Measurements from ENCODE around the gene WIPF1. TPM values are rescaled to one million over a fixed set of nuclear protein-coding genes. Genes with fewer than 3 reads are reported as not detected.

Gene WIPF1, protein sequence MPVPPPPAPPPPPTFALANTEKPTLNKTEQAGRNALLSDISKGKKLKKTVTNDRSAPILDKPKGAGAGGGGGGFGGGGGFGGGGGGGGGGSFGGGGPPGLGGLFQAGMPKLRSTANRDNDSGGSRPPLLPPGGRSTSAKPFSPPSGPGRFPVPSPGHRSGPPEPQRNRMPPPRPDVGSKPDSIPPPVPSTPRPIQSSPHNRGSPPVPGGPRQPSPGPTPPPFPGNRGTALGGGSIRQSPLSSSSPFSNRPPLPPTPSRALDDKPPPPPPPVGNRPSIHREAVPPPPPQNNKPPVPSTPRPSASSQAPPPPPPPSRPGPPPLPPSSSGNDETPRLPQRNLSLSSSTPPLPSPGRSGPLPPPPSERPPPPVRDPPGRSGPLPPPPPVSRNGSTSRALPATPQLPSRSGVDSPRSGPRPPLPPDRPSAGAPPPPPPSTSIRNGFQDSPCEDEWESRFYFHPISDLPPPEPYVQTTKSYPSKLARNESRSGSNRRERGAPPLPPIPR
- total RNA-seq: 16.3 TPM
- long read RNA-seq, partial matches to known transcripts: 8 of 13 reads
- long read RNA-seq, other reads (novel, unspliced or antisense): 2 of 13 reads

DNA sequence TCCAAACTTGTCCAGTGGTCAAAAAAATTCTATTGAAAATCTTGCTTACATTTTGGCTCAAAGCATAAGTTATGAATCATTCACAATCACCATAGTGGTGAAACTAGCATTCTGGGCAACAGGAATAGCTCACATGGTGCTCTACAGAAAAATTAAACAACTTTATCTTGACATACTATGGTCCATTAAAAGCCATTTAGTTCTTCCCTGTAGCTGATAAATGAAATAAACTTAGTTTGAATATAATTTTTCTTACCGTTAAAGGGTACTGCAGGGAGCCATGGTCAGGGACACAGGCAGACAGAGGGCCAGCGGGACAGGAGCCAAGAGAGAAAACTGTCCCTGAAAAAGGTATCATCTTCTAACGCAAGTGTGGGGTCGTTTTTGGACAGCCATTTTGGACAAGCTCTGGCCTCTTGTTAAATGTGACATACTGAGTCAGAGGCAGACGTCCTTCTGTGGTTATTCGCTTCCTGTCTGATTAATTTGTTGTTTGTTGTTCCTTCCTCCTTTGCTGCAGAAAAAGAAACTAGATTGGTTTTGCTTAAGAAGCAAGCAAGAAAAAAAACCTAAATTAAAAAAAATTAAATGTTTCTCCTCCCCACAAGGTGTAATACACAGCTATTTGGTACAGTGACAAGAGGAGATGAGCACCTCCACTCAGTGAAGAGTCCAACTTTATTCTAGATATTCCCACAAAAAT lies at the start of gene WIPF1:
WIPF1 (minus strand) TSS at position 460 of the 703 bp plus-strand sequence. CDS start 12,231 bp downstream, outside the sequence.
- DNase-seq (no peak), ATAC-seq (ENCODE audit: poor library complexity) (peak; percentile 28)
- intact Hi-C loops (cut with DNase I): no loop called here

DNA sequence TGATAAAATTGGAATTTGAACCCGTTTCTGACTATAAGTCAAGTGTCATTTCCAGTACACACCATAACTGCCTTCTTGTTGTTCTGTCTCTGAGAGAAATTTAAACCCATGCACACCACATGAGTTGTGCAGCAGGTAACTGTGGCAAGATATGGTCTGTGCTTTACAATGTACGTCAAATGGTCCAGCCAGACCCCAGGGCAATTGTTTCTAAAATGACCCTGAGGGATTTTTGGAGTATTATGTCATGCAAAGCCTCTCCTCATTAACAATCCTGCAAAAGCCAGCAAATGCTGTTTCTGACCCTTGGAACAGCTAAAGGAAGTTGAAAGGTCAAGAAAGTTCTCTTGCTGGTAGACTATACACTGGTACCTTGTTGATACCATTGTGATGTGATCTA lies 47.7 kb upstream of the WIPF1 start:
- ATAC-seq (ENCODE audit: poor library complexity) (no peak), DNase-seq (no peak)
- intact Hi-C loops (cut with DNase I): no loop called here

DNA sequence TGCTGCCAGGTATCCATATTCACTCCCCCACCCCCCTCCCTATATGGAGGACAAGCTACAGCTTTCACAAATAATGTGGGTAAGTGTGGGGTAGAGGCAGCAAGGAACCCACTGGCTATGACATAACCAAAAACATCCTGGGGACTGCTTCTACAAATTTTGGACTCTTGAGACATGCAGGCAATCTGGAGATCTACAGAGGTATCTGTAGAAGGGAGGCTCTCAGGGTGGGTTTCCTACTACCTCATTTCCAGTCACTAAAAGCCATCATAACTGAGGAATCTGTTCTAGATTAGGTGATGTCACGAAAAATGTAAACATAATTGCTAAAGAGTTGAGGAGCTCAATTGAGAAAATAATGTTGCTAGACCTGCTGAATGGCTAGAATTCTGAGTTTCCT lies 46.8 kb upstream of the WIPF1 start:
- ATAC-seq (ENCODE audit: poor library complexity): no peak
- DNase-seq: no peak
- intact Hi-C loops (cut with DNase I): no loop called here

DNA sequence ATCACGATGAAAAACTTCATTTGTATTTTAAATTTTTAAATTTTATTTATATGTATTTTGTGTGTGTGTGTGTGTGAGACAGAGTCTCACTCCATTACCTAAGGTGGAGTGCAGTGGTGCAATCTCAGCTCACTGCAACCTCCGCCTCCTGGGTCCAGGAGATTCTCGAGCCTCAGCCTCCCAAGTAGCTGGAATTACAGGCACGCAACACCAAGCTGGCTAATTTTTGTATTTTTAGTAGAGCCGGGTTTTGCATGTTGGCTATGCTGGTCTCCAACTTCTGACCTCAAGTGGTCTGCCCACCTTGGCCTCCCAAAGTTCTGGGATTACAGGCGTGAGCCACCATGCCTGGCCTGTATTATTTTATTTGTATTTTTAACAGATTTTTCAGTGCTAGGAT lies 45.8 kb upstream of the WIPF1 start:
- intact Hi-C loops (cut with DNase I): no loop called here
- ATAC-seq (ENCODE audit: poor library complexity) (no peak), DNase-seq (no peak)

DNA sequence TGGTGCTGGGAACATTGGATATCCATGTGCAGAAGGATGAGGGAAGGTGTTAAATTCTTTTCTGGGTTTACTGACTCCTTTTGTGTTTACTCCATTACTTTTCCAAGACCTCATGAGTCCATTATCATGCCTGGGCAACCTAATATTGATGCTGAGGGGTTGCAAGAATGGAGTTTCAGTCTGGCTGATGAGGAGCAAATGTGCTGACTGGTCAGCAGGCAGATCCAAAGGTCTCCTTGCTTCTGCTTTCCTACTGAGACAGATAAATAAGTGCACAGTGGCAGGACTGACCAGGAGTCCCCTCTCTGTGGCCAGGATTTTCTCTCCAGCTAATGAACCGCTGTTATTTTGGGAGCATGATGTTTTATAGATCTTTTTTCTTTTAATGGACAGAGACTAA lies 43.6 kb upstream of the WIPF1 start:
- intact Hi-C loops (cut with DNase I): no loop called here
- DNase-seq (no peak), ATAC-seq (ENCODE audit: poor library complexity) (no peak)

DNA sequence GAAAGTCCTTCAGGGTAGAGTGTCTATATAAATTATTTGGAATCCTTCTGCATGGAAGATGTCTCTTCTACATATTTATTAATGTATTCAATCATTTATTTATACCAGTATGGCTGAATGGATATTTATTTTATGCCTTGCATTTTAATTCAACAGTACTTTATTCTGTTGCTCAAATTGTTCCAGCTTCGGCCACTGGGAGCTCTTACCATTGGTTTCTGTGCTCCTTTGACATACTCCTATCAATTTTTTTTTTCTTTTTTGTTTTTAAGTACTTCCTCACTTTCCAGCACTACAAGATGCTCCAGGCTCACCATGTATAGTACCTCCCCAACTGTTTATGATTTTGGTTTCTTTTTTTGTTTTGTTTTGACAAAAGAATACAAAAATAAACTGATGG lies 39.4 kb upstream of the WIPF1 start:
- intact Hi-C loops (cut with DNase I): no loop called here
- DNase-seq (no peak), ATAC-seq (ENCODE audit: poor library complexity) (no peak)

DNA sequence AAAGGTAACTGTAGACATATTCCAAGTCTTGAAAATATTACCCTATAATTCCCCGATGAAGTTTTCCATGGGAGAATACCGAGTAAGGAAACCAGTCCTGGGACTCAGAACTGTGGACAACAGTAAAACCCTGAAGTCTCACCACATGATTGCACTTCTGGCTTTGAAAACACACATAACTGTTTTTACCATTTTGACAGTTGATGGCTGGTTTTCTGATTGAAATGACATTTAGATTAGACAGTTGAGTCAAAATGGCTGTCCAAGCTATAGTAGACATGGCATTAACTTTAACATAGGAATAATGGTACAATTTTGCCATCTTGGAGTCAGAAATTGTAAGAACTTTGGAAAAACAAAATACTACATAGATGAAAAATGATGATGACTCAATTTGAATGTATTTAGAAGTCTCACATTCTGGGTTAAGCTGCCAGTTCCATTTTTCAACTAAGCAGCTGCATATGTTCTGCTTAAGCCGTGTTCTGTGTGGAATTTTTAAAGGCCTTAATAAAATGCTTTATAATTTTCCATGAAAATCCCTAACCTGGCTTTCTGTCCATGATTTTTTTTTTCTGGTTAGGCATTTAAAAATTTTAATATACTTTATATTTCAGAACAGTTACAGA lies 38.3 kb upstream of the WIPF1 start:
- DNase-seq: no peak
- no peak for ATAC-seq (ENCODE audit: poor library complexity)
- intact Hi-C loops (cut with DNase I): no loop called here

DNA sequence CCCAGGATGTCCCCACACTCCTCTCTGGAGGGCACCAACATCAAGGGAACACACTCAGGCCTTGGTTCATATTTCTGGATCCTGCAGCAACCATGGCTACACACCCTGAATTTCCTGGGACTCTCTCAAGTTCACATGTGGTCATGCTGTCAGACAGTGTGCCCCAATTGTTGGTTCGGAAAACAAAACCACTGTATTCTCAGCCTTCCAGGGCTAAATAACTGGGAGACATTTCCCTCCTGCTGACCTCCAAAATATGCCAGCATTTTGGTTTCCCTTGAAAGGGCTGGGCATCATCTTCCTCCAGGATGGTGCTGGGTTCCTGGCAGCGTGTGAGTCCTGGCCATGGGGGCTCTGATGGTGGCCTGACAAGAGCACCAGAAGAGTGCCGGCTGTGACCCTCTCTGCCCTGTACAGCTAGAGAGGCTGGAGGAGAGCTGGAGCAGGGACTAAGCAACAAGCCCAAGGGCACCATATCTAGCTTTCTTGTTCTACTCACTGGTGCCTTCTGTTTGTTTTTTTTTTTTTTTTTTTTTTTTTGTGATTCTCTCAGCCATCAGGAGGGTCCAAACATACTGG lies 37.5 kb upstream of the WIPF1 start:
- intact Hi-C loops (cut with DNase I): no loop called here
- DNase-seq: no peak
- ATAC-seq (ENCODE audit: poor library complexity): no peak

DNA sequence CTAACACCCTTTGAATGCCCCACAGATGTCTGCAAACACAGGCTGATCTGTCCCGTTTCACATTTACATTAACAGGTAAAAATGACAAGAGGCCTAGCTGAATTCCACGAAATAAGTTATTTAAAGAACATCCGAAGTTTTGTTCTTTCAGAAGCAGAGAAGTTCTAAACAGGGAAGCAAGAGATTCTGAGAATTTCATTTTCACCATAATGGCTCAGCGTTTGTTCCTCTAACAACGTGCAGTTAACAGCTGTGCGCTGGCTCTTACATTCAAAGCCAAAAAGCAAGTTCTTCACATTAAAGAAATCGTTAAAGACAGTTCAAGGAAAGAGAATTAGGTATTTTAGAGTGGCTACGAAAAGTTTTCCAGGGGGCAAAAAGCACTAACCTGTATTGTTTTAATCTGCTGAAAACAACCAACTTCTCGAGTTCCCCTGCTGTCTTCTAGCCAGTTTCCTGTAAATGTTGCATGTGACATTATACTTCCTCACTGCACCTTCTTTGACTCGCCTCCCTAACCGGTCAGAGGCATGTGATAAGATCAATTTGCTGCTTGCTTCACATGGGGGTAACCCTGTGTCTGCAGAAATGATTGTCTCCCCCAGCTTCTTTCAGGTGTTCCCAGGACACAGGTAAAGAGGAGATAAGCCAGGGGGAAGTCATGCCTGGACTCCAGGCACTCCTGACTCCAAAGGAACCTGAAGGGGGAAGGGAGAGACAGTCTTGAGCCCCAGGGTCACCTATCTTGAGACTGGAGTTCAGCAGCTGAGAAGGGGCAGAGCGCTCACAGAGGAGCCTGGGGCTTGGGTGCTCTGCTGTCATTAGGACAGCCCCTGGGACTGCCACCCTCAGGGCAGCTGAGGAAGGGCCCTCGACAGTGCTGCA lies 36.8 kb upstream of the WIPF1 start:
- intact Hi-C loops (cut with DNase I): no loop called here
- ATAC-seq (ENCODE audit: poor library complexity): peak; percentile 76
- no peak for DNase-seq

DNA sequence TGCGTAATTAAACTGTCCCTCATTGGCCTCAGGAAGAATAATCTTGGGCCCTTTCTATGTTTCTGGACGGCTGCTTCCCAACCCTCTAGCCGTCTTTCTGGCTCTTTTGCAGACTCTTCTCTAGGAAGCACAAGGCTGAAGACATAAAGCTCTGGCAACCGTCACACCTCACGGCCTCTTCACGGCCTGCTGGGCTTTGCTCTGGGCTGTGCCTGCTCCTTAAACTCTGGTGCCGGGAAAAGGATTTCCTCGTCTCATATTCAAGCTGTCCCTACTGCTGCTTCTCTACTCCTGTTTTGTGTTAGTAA lies 36.0 kb upstream of the WIPF1 start:
- intact Hi-C loops (cut with DNase I): no loop called here
- DNase-seq: no peak
- ATAC-seq (ENCODE audit: poor library complexity): peak; percentile 63

DNA sequence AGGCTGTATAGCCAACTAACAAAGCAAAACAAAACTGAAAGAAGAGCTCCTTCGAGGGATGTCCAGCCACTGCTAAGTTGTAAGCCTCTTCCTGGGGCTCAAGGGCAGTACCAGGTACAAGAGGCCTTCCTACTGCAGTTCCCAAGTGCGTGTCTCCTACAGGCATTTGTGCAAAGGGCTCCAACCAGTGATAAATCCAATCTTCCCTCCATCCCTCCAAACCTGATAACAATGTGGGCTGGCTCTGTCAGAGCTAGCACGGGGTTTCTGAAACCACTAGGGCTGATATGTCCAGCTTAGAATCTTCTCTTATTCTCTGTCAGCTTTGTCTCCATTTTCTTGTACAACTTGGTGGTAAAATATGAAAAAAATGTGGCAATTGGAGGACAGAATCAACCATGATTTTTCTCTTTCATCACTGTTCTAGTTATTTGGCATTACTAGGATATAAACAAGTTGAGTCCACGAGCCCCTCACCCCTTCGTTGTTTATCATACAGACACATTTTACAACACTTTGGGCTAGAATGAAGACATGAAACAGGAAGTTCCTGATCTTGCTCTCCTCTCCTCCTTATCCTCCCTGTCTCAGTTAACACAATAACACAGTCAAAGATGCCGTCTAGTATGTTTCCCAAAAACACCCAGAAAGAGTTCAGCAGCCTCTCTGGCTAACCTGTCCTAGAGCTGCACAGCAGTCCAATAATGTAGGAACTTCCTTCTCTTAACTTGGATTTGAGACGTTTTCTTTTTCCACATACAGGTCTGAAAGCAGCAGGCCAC lies 35.4 kb upstream of the WIPF1 start:
- intact Hi-C loops (cut with DNase I): no loop called here
- ATAC-seq (ENCODE audit: poor library complexity): peak; percentile 47
- DNase-seq: no peak

DNA sequence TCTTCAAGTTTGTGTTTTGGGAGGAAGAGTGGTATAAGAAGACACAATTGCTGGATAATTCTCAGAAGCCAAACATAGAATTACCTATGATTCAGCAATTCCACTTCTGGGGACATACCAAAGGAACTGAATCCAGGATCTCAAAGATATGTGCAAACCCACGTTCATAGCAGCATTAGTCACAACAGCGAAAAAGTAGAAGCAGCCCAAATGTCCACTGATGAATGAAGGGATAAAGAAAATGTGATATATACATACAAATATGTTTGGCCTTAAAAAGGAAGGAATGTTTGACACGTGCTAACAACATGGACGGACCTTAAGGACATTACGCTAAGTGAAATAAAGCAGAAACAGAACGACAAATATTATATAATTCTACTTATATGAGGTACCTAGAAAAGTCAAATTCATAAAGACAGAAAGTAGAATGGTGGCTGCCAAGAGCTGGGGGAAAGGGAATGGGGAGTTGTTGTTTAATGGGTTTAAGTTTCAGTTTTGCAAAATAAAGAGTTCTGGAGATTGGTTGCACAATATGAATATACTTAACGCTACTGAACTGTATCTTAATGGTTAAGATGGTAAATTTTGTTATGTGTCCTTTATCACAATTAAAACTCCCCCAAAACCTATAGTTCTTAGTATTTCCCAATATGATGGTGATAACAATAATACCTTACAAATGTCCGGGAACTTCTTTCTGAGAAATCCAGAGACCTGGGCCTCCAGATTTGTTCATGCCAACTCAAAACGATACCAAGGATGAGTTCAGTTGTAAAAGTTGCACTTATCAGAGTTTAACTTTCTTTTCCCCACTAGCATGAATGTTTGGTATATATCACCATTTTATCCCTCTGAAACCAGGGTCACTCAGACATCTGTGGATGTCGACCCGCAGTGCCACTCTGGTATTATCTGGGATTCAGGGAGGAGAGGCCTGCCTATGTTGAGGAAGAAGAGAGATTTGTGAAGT lies 33.7 kb upstream of the WIPF1 start:
- intact Hi-C loops (cut with DNase I): no loop called here
- no peak for DNase-seq
- no peak for ATAC-seq (ENCODE audit: poor library complexity)

DNA sequence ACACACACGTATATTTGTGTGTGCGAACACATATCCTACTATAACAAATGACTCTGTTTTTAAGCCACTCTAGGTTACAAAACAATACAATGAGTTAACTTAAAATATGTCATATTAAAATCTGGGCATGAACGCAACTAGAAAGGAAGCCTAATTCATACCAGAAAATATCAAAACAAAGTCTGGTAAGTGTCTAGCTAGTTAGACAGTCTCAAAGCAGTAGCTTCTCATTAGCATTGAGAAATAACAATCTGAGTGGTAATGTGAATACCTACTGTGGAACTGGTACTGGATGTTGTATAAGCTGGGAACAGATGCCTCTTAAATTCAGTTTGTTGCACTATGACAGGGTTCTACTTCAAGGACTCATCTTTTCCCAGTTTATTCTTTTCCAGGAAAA lies 32.5 kb upstream of the WIPF1 start:
- ATAC-seq (ENCODE audit: poor library complexity) (no peak), DNase-seq (no peak)
- intact Hi-C loops (cut with DNase I): no loop called here

DNA sequence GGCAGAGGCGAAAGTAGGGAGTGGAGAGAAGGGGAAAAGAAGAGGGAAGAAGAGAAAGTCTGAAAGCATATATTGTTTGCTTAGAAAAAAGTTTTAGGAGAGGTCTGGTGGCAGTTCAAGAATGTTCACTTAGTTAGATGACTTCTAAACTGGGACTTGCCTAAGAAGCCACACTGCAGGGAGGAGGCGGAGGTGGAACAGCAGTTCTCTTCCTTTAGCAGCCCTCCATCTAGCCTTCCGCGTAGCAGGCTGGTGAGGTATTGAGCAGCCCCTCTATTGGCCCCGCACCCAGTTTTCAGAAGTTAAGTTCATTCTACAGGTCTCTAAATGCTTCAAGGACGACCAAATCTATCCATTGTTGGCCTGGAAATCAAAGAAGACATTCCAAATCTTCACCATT lies 31.9 kb upstream of the WIPF1 start:
- ATAC-seq (ENCODE audit: poor library complexity) (no peak), DNase-seq (no peak)
- intact Hi-C loops (cut with DNase I): no loop called here

DNA sequence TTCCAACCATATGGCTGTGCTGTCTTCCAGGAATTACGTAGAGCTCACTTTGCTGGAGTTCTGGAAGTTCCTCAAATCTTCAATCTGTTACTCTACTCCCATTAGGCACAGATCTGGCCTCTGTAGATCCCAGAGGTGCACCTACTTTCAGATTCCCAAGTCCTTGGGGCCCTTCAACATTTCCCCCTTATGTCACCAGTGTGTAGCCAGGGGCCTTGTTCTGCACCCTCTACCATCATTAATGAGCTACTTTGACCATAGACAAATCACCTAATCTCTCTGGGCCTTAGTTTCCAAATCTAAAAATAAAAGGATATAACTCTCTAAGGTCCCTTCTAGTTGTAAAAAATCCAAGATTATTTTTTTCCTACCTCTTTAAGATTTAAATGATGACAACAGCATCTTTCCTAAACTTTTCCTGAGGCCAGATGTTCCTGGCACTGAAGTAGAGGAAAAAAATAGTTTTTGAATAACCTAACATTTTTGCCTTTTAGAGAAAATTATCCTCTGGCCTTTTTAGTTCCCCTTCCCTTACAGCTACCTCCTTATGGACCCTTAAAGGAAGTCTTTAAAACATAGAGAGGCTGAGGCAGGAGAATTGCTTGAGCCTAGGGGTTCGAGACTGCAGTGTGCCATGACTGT lies 31.0 kb upstream of the WIPF1 start:
- no peak for ATAC-seq (ENCODE audit: poor library complexity)
- intact Hi-C loops (cut with DNase I): no loop called here
- no peak for DNase-seq

DNA sequence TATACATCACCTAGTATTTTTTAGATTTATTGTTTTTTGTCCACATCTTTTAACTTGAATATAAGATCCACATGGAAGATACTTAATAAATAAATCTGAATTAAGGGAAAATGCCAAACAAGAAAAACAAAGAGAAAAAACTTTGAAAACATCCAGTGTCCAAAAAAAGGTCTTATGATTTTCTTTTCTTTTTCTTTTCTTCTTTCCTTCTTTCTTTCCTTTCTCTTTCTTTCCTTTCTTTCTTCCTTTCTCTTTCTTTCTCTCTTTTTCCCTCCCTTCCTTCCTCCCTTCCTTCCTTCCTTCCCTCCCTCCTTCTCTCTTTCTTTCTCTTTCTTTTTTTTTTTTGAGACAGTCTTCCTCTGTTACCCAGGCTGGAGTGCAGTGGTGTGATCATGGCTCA lies 29.6 kb upstream of the WIPF1 start:
- no peak for ATAC-seq (ENCODE audit: poor library complexity)
- intact Hi-C loops (cut with DNase I): no loop called here
- no peak for DNase-seq
